Measurements from ENCODE around the gene CCND1.

DNA sequence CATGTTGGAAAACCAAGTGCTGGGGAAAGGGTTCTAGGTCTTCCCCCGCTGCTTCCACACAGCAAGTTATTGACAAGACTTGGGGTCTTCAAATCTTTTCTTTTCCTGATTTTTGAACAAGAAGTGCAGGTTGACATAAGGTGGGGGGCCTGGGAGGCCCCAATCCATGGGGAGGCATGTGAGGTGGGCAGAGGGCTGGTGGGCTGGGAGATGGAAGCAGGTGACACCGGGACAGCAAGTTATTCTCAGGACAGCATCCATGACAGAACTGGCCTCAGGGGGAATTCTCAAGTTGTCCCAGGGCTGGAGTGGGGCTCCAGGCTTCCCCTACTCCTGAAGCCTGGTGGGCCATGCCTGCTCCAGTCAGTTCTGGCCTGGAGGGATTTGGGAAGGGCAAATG lies 57.4 kb downstream of the CCND1 start:
- TF ChIP-seq POLR2A (IDR thresholded peaks at IDR 0.05), result no peak
- TF ChIP-seq, protein P1, sequence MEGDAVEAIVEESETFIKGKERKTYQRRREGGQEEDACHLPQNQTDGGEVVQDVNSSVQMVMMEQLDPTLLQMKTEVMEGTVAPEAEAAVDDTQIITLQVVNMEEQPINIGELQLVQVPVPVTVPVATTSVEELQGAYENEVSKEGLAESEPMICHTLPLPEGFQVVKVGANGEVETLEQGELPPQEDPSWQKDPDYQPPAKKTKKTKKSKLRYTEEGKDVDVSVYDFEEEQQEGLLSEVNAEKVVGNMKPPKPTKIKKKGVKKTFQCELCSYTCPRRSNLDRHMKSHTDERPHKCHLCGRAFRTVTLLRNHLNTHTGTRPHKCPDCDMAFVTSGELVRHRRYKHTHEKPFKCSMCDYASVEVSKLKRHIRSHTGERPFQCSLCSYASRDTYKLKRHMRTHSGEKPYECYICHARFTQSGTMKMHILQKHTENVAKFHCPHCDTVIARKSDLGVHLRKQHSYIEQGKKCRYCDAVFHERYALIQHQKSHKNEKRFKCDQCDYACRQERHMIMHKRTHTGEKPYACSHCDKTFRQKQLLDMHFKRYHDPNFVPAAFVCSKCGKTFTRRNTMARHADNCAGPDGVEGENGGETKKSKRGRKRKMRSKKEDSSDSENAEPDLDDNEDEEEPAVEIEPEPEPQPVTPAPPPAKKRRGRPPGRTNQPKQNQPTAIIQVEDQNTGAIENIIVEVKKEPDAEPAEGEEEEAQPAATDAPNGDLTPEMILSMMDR (IDR thresholded peaks at IDR 0.05), result no peak
- TF ChIP-seq POLR2AphosphoS5 (IDR thresholded peaks at IDR 0.05), result no peak
